HG02571 (cell line): ENCODE data around the gene GTF2IRD1.
"Not testable (repeated sequence)": the region's sequence is repeated elsewhere in the genome, so short reads cannot be mapped to it uniquely, and the experiment has no call there.

Experiments
- ATAC-seq: cut with Tn5 transposase; IDR thresholded peaks from one replicate; pipeline ENCODE4 v1.9.1; 2021; ENCODE audit warnings: mild to moderate bottlenecking, moderate library complexity; ENCODE audit not compliant: unreplicated experiment

GTF2IRD1 gene, protein sequence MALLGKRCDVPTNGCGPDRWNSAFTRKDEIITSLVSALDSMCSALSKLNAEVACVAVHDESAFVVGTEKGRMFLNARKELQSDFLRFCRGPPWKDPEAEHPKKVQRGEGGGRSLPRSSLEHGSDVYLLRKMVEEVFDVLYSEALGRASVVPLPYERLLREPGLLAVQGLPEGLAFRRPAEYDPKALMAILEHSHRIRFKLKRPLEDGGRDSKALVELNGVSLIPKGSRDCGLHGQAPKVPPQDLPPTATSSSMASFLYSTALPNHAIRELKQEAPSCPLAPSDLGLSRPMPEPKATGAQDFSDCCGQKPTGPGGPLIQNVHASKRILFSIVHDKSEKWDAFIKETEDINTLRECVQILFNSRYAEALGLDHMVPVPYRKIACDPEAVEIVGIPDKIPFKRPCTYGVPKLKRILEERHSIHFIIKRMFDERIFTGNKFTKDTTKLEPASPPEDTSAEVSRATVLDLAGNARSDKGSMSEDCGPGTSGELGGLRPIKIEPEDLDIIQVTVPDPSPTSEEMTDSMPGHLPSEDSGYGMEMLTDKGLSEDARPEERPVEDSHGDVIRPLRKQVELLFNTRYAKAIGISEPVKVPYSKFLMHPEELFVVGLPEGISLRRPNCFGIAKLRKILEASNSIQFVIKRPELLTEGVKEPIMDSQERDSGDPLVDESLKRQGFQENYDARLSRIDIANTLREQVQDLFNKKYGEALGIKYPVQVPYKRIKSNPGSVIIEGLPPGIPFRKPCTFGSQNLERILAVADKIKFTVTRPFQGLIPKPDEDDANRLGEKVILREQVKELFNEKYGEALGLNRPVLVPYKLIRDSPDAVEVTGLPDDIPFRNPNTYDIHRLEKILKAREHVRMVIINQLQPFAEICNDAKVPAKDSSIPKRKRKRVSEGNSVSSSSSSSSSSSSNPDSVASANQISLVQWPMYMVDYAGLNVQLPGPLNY

DNA sequence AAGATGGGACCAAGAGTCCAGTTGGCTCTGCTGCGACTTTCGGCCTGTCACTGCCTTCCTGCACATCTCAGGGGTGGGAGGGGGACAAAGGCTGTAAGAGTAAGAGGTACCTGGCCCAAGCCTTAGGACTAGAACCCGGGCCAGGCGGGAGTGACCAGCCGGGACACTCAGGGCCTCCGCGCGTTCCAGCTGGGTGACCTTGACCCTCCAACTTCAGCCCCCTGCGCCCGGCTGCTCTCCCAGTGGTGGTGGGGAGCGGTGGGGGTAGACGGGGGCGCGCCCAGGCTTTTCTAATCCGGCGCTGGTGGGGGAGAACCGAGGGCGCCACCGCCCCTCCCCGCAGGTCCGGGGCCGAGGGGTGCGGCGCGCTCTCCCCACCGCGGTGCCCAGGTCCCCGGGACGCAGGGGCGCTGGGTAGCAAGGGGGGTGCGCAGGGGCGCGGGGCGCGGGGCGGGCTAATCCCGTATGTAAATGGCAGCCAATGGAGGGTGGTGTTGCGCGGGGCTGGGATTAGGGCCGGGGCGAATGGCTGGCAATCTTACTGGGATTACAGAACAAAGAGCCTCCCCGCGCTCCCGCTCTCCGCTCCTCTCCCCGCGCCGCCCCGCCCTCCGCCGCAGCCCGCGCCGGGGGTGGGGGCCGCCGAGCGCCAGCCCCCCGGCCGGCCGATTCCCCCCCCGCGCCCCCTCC is at the start of gene GTF2IRD1:
Gene GTF2IRD1 (plus strand): TSS at position 585 of the 690 bp plus-strand sequence. CDS start 54,175 bp downstream, outside the sequence.
- ATAC-seq, result no peak

DNA sequence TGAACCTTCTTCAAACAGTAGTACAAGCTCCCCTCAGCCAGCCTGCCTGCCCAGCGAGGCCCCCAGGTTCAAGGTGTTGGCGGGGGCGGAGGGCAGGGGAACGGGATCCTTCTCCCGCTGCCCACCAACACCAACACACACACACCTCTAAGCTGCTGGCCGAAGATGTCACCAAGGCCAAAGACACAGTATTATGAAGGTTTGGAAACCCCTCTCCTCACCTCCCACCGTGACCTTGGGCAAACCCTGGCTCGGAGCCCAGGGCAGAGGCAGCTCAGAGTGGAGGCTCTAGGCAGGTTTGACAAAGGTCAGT is 49.4 kb upstream of the GTF2IRD1 start:
- ATAC-seq, result no peak

DNA sequence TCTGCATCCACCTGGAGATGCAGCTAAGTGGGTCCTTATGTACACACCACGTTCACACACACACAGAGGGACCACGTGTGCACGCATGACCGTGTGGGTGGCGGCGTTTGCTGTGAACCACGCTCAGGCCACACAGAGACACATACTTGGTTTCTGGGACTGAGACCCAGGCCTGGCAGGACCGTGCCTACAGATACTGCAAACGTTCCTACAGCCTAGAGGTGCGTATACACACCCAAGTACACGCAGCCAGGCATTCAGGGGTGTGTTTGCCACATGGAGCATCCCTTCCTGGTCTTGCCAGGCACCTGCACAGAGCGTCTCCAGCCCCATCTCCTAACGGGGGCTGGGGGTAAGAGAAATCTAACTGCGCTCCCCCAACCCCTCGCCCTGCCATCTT is 49.0 kb upstream of the GTF2IRD1 start:
- ATAC-seq, result no peak

DNA sequence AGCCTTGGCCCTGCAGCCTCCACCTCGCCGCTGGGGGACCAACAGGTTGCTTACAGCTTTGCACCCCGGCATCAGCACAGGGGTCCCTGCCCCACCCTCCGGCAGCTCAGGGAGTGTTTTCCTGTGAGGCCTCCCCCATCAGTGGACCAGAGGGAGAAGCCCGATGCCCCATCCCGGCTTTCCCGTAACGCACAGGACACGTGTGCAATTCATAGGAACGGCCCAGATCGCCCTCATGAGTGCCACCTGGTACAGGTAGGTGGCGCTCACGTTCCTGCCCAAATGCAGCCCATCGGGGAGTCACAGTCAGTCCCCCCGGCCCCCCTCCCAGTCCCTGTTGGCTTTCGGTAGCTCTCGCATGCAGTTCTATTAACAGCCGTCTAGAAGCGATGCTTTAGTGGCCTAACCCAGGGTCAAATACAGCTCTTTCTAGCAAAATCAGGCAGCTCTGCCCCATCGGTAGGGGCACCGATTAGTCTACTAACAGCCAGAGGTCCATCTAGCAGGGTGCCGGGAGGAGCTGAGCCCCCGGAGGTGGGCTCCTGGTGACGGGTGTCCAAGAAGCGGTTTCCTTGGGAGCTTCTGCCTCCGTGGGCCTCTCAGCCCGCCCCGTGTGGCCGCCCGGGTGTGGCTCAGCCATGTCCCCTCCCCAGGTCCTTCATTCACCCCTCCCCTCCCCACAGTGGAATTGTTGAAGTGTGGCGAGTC is 48.4 kb upstream of the GTF2IRD1 start:
- no peak for ATAC-seq

DNA sequence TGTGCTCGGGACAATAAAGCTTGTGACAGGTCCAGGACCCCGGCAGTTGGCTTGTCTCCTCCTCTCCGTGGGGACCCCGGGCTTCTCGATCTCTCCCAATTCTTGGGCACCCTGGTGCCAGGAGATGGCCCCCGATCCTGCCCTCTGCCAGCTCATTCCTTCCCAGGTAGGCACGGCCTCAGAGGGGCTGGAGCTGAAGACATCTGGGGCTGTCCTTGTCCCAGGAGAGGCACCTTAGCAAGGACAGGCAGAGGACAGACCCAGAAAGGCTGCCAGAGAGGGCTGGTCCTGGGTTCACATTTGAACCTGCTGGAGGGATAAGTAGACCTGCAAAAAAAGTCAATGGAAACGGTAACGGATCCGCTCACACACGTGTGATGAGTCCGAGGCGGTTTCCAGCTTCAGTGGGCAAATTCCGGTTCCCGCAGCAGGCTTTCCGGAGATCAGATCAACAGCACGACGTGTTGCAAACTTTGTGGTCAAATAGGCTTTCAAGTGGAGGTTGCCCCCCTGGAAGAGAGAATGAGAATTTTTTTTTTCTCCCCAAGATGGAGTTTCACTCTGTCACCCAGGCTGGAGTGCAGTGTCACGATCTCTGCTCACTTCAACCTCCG is 47.7 kb upstream of the GTF2IRD1 start:
- ATAC-seq, result no peak

DNA sequence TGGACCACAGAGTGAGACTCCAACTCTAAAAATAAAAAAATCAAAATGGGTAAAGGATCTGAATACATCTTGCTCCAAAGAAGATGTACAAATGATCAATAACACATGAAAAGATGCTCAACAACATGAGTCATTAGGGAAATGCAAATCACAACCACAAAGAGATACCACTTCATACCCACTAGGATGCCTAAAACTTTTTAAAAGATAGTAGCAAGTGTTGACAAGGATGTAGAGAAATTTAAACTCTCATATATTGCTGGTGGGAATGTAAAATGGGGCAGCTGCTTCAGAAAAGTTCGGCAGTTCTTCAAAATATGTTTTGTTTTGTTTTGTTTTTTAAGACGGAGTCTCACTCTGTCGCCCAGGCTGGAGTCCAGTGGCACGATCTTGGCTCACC is 45.7 kb upstream of the GTF2IRD1 start:
- no peak for ATAC-seq

DNA sequence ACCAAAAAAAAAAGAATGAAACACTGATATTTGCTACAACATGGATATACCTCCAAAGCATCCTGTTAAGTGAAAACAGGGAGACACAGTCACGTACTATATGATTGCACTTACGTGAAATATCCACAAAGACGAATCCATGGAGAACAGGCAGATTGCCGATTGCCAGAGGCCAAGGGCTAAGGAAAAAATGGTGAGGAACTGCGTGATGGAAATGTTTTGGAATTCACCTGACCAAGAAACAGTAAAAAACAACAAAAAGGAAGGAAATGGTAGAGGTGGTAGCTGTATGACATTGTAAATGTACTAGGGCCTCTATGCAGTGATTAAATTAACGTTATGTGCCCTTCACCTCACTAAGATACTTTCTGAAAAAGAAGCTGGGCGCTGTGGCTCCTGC is 44.1 kb upstream of the GTF2IRD1 start:
- ATAC-seq, result no peak

DNA sequence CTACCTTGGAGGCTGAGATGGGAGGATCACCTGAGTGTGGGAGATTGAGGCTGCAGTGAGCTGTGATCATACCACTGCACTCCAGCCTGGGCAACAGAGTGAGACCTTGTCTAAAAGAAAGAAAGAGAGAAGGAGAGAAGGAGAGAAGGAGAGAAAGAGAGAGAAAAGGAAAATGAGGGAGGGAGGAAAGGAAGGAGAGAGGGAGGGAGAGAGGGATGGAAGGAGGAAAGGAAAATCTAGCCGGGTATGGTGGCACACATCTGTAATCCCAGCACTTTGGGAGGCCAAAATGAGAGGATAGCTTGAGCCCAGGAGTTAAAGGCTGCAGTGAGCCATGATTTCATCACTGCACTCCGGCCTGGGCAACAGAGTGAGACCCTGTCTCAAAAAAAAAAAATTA is 42.9 kb upstream of the GTF2IRD1 start:
- no peak for ATAC-seq

DNA sequence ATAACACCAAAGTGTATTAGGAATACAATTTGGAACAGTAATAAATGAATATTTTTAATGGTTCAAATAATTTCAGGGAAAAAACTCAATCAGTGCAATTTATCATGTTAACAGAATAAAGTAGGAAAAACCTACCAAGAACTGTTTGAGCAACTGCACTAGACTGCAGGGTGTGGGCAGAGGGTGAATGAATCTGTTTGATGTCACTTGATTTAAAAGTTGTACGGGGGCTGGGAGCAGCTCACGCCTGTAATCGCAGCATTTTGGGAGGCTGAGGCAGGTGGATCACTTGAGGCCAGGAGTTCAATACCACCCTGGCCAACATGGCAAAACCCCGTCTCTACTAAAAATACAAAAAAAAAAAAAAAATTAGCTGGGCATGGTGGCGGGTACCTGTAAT is 42.1 kb upstream of the GTF2IRD1 start:
- ATAC-seq, result not testable (repeated sequence)

DNA sequence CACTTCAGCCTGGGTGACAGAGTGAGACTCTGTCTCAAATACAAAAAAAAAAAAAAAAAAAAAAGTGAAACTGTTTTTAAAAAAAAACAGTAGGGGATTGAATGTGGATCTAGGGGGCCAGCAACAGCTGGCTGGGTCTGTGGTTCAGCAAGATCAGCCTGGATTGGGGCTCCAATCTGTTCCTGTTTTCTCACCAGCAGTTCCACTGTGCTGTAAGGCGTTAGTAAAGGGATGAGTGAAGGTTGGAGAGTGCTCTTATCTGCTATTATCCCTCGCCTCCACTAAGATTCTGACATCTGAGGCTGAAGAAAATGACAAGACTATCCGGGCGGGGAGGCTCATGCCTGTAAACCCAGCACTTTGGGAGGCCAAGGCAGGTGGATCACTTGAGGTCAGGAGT is 41.6 kb upstream of the GTF2IRD1 start:
- no peak for ATAC-seq

DNA sequence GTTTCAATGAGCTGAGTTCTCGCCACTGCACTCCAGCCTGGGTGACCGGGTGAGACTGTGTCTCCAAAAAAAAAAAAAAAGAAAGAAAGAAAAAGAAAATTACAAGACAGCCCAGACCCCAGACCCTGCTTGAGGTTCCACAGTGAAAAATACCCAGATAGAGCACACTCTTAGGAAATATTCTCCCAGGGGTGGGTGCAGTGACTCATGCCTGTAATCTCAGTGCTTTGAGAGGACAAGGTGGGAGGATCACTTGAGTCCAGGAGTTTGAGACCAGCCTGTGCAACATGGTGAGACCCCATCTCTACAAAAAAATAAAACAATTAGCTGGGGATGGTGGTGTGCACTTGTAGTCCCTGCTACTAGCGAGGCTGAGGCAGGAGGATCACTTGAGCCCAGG is 41.1 kb upstream of the GTF2IRD1 start:
- no peak for ATAC-seq

DNA sequence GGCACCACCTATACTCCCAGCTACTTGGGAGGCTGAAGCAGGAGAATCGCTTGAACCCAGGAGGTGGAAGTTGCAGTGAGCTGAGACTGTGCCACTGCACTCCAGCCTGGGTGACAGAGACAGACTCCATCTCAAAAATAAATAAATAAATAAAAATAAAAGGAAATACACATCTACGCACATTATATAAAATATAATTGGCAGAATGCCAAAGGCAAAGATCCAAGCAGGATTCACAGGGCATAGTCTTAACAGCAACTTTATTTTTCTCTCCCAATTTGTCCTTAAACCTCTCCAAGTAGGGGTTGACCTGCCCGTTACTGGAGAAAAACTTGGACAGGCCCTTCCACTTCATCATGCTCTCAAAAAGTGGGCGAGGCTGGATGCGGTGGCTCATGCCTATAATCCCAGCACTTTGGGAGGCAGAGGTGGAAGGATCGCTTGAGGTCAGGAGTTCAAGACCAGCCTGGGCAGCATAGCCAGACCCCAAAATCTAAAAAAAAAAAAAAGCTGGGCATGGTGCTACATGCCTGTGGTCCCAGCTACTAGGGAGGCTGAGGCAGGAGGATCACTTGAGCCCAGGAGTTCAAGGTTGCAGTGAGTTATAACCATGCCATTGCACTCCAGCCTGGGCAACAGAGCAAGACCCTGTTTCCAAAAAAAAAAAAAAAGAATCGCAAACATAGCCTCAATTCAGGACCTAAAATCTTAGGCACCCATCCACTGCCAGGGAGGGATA is 38.9 kb upstream of the GTF2IRD1 start:
- ATAC-seq, result not testable (repeated sequence)

DNA sequence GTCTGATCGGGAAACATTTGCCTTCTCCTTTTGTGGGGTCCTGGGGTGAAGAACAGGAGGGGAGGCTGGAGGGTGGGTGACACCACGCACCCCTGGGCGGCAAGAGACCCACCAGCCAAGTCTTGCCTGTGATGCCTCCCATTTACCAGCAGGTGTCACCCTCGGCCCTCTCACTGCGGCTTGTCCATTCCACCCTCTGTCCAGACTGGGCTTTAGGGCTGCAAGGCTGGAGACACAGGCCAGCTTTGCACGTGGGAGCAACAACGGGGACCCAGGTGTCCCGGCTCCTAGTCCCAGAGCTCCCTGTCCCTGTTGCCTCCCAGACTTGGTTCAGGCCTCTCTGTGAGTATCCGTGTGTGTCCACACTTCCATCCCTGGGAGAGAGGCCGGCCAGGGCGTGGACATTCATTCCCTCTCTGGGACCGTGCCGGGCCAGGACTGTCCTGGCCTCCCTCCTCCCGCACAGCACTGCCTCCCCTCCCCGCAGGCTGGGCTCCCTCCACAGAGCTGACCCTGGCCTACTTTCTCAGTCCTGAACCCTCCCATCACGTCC is 36.2 kb upstream of the GTF2IRD1 start:
- ATAC-seq, result no peak

DNA sequence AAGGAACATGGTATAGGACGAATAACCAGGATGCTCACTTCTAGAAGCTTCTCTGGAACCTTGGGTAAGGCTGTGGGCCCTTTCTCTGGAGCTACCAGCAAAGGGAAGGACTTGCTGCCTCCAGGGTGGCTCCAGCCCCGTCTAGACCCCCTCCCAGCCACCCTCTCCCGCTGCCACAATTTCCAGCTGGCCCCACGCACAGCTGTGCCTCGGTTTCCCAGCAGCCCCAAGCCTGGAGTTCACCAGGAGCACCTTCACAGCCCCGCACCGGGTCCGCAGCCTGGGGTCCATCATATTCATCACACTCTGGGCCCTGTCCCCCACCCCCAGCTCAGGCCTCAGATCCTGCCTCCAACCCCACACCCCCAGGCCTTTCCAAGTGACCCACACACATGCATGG is 35.6 kb upstream of the GTF2IRD1 start:
- no peak for ATAC-seq

DNA sequence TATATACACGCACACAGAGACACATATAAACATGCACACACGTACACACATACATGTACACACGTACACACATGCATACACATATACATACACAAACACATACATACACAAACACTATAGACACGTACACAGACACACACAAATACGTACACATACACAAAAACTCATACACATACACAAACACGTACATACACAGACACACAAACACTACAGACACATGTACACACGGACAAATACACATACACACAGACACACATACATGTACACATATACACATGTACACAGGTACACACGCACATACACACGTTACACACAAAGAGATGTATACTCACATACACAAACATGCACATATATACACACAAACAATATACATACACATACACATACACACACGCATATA is 35.2 kb upstream of the GTF2IRD1 start:
- ATAC-seq, result no peak

DNA sequence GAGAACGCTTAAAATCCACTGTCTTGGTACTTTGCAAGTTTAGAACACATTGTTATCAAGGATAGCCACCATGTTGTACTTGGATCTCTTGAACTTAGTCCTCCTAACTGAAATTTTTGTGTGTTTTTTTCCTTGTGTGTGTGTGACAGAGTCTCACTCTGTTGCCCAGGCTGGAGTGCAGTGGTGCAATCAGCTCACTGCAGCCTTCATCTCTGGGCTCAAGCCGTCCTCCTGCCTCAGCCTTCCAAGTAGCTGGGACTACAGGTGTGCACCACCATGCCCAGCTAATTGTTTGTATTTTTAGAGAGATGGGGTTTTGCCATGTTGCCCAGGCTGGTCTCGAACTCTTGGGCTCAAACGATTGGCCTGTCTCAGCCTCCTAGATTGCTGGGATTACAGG is 34.5 kb upstream of the GTF2IRD1 start:
- ATAC-seq, result not testable (repeated sequence)

DNA sequence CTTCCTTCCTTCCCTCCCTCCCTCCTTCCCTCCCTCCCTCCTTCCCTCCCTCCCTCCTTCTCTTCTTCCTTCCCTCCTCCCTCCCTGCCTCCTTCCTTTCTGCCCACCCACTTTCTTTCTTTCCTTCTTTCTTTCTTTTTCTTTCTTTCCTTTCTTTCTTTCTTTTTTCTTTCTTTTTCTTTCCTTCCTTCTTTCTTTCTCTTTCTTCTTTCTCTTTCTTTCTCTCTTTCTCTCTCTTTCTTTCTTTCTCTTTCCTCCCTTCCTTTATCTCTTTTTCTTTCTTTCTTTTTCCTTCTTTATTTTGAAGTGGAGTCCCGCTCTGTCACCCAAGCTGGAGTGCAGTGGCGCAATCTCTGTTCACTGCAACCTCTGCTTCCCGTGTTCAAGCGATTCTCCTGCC is 33.7 kb upstream of the GTF2IRD1 start:
- no peak for ATAC-seq

DNA sequence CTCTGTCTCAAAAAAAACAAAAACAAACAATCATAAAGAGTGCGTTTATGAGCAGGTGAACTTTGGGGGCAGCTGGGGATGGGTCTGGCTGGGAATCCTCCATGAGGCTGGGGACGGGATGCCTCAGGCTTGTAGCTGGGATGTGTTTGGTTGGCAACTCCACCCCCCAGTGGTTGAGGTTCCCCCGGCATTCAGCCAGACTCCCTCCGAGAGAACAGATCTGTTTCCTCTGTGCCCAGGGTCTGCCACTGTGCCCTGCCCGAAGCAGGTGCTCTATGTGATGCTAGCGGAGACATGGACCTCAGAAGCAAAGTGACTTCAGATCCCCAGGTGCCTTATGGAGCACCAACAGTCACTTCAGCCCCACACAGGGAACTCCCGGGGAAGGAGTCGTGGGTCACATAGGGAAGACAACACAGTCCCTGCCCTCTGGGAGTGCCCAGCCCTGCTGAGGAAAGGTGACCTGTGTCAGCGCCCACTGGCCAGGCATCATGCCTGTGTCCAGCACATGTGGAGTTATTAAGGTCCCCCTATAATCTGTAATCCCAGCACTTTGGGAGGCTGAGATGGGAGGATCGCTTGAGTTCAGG is 29.3 kb upstream of the GTF2IRD1 start:
- ATAC-seq, result no peak

DNA sequence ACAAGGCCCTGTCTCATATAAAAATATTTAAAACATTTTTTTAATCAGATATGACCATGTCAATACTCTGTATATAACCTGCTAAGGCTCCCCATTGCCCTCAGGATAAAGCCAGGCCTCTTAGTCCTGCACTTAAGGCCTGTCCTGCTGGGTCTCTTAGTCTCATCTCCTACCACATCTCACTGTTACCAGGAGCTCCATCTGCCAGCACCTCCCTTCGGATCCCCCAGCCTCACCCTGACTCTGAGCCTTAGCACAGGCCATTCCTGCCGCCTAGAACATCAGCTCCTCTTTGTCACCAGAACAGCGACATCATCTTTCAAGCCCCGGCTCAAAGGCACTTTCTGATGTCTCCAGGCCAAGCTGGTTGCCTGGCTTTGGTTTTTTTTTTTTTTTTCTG is 25.7 kb upstream of the GTF2IRD1 start:
- no peak for ATAC-seq
